ENCODE data around the gene CYP2C8.
"Not testable (repeated sequence)": the region's sequence is repeated elsewhere in the genome, so short reads cannot be mapped to it uniquely, and the experiment has no call there.

Gene CYP2C8

DNA sequence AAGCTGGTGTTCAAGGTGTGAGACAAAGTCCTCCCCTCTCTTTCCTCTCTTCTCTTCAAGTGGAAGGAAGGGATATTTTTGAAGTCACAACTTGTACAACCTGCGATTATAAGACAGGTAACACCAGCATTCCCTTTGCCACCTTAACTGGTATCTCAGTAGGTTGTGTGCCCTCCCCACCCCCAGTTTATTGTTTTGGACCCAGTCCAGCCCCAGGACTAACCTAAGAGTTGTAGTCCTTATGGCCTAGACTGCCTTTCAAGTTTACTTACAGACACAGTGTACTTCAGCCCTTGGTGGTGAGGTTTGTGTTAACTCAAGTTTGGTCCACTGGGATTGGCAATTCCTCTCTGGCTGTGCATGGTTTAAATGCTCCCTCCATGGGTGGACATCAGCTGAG is 26.8 kb upstream of the CYP2C8 start:
- Histone ChIP-seq H3K4me2 (ENCODE audit: low read depth, low read length) (no peak overlapping the region), H3K9ac (ENCODE audit: low read length) (no peak overlapping the region), H3K4me1 (ENCODE audit: low read length) (no peaks in the 10 kb centered on the region), H3F3A (ENCODE audit: insufficient read depth, low read length) (no peaks in the 10 kb centered on the region), H3K27ac (ENCODE audit: low read length) (no peak overlapping the region), H3K4me3 (ENCODE audit: low read length) (no peak overlapping the region), H4K20me1 (ENCODE audit: insufficient read depth, low read length) (no peaks in the 10 kb centered on the region), H3K79me2 (ENCODE audit: low read length) (no peaks in the 10 kb centered on the region), H3K36me3 (replicated peaks; ENCODE audit: insufficient read depth, low read length) (no peaks in the 10 kb centered on the region), H3K9me2 (replicated peaks; ENCODE audit: insufficient read depth, low read length) (no peaks in the 10 kb centered on the region), H2AFZ (ENCODE audit: low read length) (no peak overlapping the region), H3K27me3 (replicated peaks; ENCODE audit: insufficient read depth, low read length) (no peaks in the 10 kb centered on the region), H3K9me3 (replicated peaks; ENCODE audit: insufficient read depth, low read length) (no peaks in the 10 kb centered on the region)
- no peak for TF ChIP-seq EZH2 (optimal IDR thresholded peaks at IDR 0.05; ENCODE audit: low read depth, low read length)
- TF ChIP-seq EZH2phosphoT487 (IDR thresholded peaks at IDR 0.05; ENCODE audit: low read length): no peak
- TF ChIP-seq, protein P1, sequence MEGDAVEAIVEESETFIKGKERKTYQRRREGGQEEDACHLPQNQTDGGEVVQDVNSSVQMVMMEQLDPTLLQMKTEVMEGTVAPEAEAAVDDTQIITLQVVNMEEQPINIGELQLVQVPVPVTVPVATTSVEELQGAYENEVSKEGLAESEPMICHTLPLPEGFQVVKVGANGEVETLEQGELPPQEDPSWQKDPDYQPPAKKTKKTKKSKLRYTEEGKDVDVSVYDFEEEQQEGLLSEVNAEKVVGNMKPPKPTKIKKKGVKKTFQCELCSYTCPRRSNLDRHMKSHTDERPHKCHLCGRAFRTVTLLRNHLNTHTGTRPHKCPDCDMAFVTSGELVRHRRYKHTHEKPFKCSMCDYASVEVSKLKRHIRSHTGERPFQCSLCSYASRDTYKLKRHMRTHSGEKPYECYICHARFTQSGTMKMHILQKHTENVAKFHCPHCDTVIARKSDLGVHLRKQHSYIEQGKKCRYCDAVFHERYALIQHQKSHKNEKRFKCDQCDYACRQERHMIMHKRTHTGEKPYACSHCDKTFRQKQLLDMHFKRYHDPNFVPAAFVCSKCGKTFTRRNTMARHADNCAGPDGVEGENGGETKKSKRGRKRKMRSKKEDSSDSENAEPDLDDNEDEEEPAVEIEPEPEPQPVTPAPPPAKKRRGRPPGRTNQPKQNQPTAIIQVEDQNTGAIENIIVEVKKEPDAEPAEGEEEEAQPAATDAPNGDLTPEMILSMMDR (IDR thresholded peaks at IDR 0.05; ENCODE audit: low read length): no peak
- DNase-seq: no peak

DNA sequence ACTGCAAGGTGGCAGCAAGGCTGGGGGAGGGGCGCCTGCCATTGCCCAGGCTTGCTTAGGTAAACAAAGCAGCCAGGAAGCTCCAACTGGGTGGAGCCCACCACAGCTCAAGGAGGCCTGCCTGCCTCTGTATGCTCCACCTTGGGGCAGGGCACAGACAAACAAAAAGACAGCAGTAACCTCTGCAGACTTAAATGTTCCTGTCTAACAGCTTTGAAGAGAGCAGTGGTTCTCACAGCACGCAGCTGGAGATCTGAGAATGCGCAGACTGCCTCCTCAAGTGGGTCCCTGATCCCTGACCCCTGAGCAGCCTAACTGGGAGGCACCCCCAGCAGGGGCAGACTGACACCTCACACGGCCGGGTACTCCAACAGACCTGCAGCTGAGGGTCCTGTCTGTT is 10.3 kb upstream of the CYP2C8 start:
- H3K9me2 ChIP-seq (replicated peaks; ENCODE audit: insufficient read depth, low read length); H3K36me3 ChIP-seq (replicated peaks; ENCODE audit: insufficient read depth, low read length); H3F3A ChIP-seq (ENCODE audit: insufficient read depth, low read length); H3K9ac ChIP-seq (ENCODE audit: low read length); H3K4me1 ChIP-seq (ENCODE audit: low read length); H4K20me1 ChIP-seq (ENCODE audit: insufficient read depth, low read length); H2AFZ ChIP-seq (ENCODE audit: low read length); H3K9me3 ChIP-seq (replicated peaks; ENCODE audit: insufficient read depth, low read length); H3K4me2 ChIP-seq (ENCODE audit: low read depth, low read length); H3K79me2 ChIP-seq (ENCODE audit: low read length); DNase-seq; H3K27ac ChIP-seq (ENCODE audit: low read length); H3K27me3 ChIP-seq (replicated peaks; ENCODE audit: insufficient read depth, low read length); H3K4me3 ChIP-seq (ENCODE audit: low read length): not testable (repeated sequence)

DNA sequence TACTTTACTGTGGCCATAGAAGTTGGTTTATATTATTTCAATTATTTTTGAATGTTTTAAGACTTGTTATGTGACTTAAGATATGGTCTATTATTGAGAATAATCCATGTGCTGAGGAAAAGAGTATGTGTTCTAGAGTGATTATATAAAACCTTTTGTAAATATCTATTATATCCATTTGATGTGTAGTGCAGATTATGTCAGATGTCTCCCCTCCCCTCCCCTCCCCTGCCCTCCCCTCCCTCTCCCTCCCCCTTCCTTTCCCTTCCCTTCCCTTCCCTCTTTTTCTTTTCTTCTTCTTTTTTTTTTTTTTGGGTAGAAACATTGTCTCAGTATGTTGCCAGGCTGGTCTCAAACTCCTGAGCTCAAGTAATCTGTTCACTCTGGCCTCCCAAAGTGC is 8.3 kb upstream of the CYP2C8 start:
- H3K36me3 ChIP-seq (replicated peaks; ENCODE audit: insufficient read depth, low read length): no peaks in the 10 kb centered on the region
- H3K79me2 ChIP-seq (ENCODE audit: low read length): no peaks in the 10 kb centered on the region
- H3K27ac ChIP-seq (ENCODE audit: low read length): no peak overlapping the region
- no peaks in the 10 kb centered on the region for H3K4me1 ChIP-seq (ENCODE audit: low read length)
- no peaks in the 10 kb centered on the region for H3K9me3 ChIP-seq (replicated peaks; ENCODE audit: insufficient read depth, low read length)
- no peak overlapping the region for H2AFZ ChIP-seq (ENCODE audit: low read length)
- no peak for DNase-seq
- no peaks in the 10 kb centered on the region for H3F3A ChIP-seq (ENCODE audit: insufficient read depth, low read length)
- no peak overlapping the region for H3K9ac ChIP-seq (ENCODE audit: low read length)
- H3K4me2 ChIP-seq (ENCODE audit: low read depth, low read length): no peak overlapping the region
- H3K27me3 ChIP-seq (replicated peaks; ENCODE audit: insufficient read depth, low read length): no peaks in the 10 kb centered on the region
- TF ChIP-seq, protein P1 (IDR thresholded peaks at IDR 0.05; ENCODE audit: low read length): no peak
- TF ChIP-seq EZH2 (optimal IDR thresholded peaks at IDR 0.05; ENCODE audit: low read depth, low read length) (no peak), EZH2phosphoT487 (IDR thresholded peaks at IDR 0.05; ENCODE audit: low read length) (no peak)
- no peak overlapping the region for H3K4me3 ChIP-seq (ENCODE audit: low read length)
- H3K9me2 ChIP-seq (replicated peaks; ENCODE audit: insufficient read depth, low read length): no peaks in the 10 kb centered on the region
- no peaks in the 10 kb centered on the region for H4K20me1 ChIP-seq (ENCODE audit: insufficient read depth, low read length)

GRCh38 chr10:95071107-95071660 is 1.9 kb upstream of the CYP2C8 start:
- no peaks in the 10 kb centered on the region for H3K27me3 ChIP-seq (replicated peaks; ENCODE audit: insufficient read depth, low read length)
- H2AFZ ChIP-seq (ENCODE audit: low read length): no peak overlapping the region
- no peaks in the 10 kb centered on the region for H3K9me3 ChIP-seq (replicated peaks; ENCODE audit: insufficient read depth, low read length)
- no peaks in the 10 kb centered on the region for H3K36me3 ChIP-seq (replicated peaks; ENCODE audit: insufficient read depth, low read length)
- H3F3A ChIP-seq (ENCODE audit: insufficient read depth, low read length): no peaks in the 10 kb centered on the region
- H4K20me1 ChIP-seq (ENCODE audit: insufficient read depth, low read length): no peaks in the 10 kb centered on the region
- no peak overlapping the region for H3K4me2 ChIP-seq (ENCODE audit: low read depth, low read length)
- H3K79me2 ChIP-seq (ENCODE audit: low read length): no peaks in the 10 kb centered on the region
- H3K4me1 ChIP-seq (ENCODE audit: low read length): no peaks in the 10 kb centered on the region
- no peak for DNase-seq
- no peak overlapping the region for H3K27ac ChIP-seq (ENCODE audit: low read length)
- no peak overlapping the region for H3K4me3 ChIP-seq (ENCODE audit: low read length)
- no peak overlapping the region for H3K9ac ChIP-seq (ENCODE audit: low read length)
- TF ChIP-seq, protein P1 (IDR thresholded peaks at IDR 0.05; ENCODE audit: low read length): no peak
- no peaks in the 10 kb centered on the region for H3K9me2 ChIP-seq (replicated peaks; ENCODE audit: insufficient read depth, low read length)

DNA sequence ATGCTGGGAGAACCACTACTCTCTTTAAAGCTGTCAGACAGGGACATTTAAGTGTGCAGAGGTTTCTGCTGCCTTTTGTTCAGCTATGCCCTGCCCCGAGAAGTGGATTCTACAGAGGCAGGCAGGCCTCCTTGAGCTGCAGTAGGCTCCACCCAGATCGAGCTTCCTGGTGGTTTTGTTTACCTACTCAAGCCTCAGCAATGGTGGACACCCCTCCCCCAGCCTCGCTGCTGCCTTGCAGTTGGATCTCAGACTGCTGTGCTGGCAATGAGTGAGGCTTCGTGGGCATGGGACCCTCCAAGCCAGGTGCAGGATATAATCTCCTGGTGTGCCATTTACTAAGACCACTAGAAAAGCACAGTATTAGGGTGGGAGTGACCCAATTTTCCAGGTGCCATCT is 5.2 kb downstream of the CYP2C8 start:
- H3F3A ChIP-seq (ENCODE audit: insufficient read depth, low read length); H2AFZ ChIP-seq (ENCODE audit: low read length); H3K27ac ChIP-seq (ENCODE audit: low read length); H3K36me3 ChIP-seq (replicated peaks; ENCODE audit: insufficient read depth, low read length); H3K4me1 ChIP-seq (ENCODE audit: low read length); H3K4me2 ChIP-seq (ENCODE audit: low read depth, low read length); H4K20me1 ChIP-seq (ENCODE audit: insufficient read depth, low read length); H3K9ac ChIP-seq (ENCODE audit: low read length); H3K9me2 ChIP-seq (replicated peaks; ENCODE audit: insufficient read depth, low read length); H3K4me3 ChIP-seq (ENCODE audit: low read length); H3K9me3 ChIP-seq (replicated peaks; ENCODE audit: insufficient read depth, low read length); H3K27me3 ChIP-seq (replicated peaks; ENCODE audit: insufficient read depth, low read length); H3K79me2 ChIP-seq (ENCODE audit: low read length): not testable (repeated sequence)
- peak; percentile 17 for DNase-seq

All from MM.1S (cell line).